Measurements from ENCODE around the gene CGB5. TPM values are rescaled to one million over a fixed set of nuclear protein-coding genes. Genes with fewer than 3 reads are reported as not detected.
"Not testable (repeated sequence)": the region's sequence is repeated elsewhere in the genome, so short reads cannot be mapped to it uniquely, and the experiment has no call there.

CGB5 gene
- polyA plus RNA-seq, 4 donors = 0.13 to 0.29 TPM; not detected in 2

GRCh38 chr19:49020931-49021895, 22.4 kb upstream of the CGB5 start:
- no peak for DNase-seq (ENCODE audit: low read depth in 4 of 4, low spot score in 3 of 4)

- no peak for DNase-seq (ENCODE audit: low read depth in 4 of 4, low spot score in 3 of 4)
These were observed 21.5 kb upstream of the CGB5 start for GRCh38 chr19:49022116-49022515.

- not testable (repeated sequence) for DNase-seq (ENCODE audit: low read depth in 4 of 4, low spot score in 3 of 4)
These were observed 19.4 kb upstream of the CGB5 start, which contains the start of gene CGB3 for GRCh38 chr19:49024233-49024632. Gene CGB3 (minus strand): TSS chr19:49024333. CDS start chr19:49023971, 362 bp downstream.

DNA sequence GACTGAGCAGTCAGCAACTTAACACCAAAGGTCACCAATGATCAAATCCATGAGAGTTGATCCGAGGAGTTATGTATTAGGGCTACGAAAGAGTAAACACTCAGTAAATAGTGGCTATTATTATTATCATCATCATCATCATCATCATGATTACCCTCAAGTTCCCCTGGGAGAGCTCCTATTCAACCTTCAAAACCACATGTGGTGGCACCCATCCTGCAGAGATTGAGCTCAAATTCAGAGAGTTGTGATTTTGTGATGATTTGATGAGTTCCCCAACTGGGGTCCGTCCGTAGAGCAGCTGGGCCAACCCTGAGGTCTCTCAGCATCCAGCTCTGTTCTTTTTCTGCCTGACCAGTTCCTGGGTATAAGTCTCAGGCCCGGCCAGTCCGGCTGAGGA, 18.6 kb upstream of the CGB5 start:
- not testable (repeated sequence) for DNase-seq (ENCODE audit: low read depth in 4 of 4, low spot score in 3 of 4)

- DNase-seq (ENCODE audit: low read depth in 4 of 4, low spot score in 3 of 4) = not testable (repeated sequence)
These were observed 18.0 kb upstream of the CGB5 start for GRCh38 chr19:49025599-49025998.

GRCh38 chr19:49028686-49029085, 15.0 kb upstream of the CGB5 start:
- not testable (repeated sequence) for DNase-seq (ENCODE audit: low read depth in 4 of 4, low spot score in 3 of 4)

DNA sequence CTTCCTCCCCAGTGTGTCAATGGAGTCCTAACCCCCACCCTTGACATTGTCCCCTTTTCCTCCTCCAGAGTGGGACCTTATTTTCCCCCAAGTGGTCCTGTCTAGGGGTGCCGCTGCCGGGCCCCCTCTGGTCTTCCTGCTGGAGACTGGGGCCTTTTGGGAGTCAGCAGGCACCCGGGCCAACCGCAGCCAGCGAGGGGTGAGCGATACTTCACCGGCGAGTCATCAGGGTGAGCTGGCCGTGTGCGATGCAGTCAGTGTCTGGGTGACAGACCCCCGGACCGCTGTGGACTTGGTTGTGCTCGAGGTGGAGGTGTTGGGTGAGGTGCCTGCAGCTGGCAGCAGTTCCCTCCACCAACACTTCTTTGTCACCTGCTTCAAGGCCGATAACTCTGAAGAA, 13.9 kb upstream of the CGB5 start:
- DNase-seq (ENCODE audit: low read depth in 4 of 4, low spot score in 3 of 4) = not testable (repeated sequence)

DNA sequence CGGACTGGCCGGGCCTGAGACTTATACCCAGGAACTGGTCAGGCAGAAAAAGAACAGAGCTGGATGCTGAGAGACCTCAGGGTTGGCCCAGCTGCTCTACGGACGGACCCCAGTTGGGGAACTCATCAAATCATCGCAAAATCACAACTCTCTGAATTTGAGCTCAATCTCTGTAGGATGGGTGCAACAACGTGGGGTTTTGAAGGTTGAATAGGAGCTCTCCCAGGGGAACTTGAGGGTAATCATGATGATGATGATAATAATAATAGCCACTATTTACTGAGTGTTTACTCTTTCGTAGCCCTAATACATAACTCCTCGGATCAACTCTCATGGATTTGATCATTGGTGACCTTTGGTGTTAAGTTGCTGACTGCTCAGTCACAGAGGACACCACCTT, 13.3 kb upstream of the CGB5 start:
- DNase-seq (ENCODE audit: low read depth in 4 of 4, low spot score in 3 of 4) = not testable (repeated sequence)

- DNase-seq (ENCODE audit: low read depth in 4 of 4, low spot score in 3 of 4) = not testable (repeated sequence)
These were observed 11.9 kb upstream of the CGB5 start, which contains the start of gene CGB2 for GRCh38 chr19:49031642-49032301. Gene CGB2 (plus strand): TSS chr19:49031890. CDS start chr19:49032096, 206 bp downstream.

DNA sequence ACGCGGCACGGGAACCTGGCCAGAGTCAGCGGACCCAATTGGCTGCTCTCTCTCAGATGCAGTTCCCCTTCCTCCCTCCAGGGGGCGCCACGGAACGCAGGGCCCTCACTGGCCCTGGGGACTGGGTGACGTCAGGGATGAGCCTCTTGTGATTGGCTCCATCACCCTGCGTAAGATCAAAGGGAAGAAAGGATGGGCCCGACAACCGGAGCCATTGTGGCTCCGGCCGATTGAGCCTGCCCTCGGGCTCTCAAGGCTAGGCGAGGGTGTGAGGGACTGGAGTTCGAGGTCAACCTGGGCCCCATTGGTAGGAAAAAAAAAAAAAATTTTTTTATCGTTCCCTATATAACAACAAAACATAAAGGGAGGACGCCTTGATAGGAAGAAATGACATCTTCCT, 6.8 kb upstream of the CGB5 start, which contains the start of gene CGB1:
Gene CGB1, minus strand, starts transcription at position 81 of the 400 bp plus-strand sequence. CDS start 184 bp downstream, outside the sequence.
- not testable (repeated sequence) for DNase-seq (ENCODE audit: low read depth in 4 of 4, low spot score in 3 of 4)

GRCh38 chr19:49038111-49038510, 5.5 kb upstream of the CGB5 start:
- not testable (repeated sequence) for DNase-seq (ENCODE audit: low read depth in 4 of 4, low spot score in 3 of 4)

GRCh38 chr19:49038557-49039276, 4.9 kb upstream of the CGB5 start:
- DNase-seq (ENCODE audit: low read depth in 4 of 4, low spot score in 3 of 4) = not testable (repeated sequence)

DNA sequence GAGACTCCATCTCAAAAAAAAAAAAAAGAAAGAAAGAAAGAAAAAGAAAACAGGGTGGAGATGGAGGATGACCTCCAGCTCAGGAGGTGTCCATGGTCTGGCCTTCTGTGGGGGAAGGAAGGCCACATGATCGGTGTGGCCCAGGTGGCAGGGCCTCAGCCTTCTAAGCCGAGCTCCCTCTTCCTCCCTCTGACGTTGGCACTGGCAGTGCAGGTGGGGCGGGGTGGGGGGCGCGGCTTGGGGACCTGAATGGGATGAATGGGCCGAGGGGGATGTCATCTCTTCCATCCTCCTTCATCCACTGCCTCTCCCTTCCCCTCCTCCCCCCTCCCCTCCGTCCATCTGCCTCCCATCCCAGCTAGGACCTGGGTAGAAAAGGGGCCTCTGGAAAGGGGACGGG, 3.9 kb upstream of the CGB5 start:
- not testable (repeated sequence) for DNase-seq (ENCODE audit: low read depth in 4 of 4, low spot score in 3 of 4)

GRCh38 chr19:49042177-49042576, 1.5 kb upstream of the CGB5 start:
- no peak for DNase-seq (ENCODE audit: low read depth in 4 of 4, low spot score in 3 of 4)

GRCh38 chr19:49042666-49043065, 982 bp upstream of the CGB5 start:
- not testable (repeated sequence) for DNase-seq (ENCODE audit: low read depth in 4 of 4, low spot score in 3 of 4)

GRCh38 chr19:49049011-49049410, 5.4 kb downstream of the CGB5 start, which contains the start of gene CGB8:
Gene CGB8 (minus strand): TSS chr19:49049111. CDS start chr19:49048739, 372 bp downstream.
- DNase-seq (ENCODE audit: low read depth in 4 of 4, low spot score in 3 of 4) = not testable (repeated sequence)

GRCh38 chr19:49049834-49050233, 6.2 kb downstream of the CGB5 start:
- DNase-seq (ENCODE audit: low read depth in 4 of 4, low spot score in 3 of 4) = not testable (repeated sequence)

DNA sequence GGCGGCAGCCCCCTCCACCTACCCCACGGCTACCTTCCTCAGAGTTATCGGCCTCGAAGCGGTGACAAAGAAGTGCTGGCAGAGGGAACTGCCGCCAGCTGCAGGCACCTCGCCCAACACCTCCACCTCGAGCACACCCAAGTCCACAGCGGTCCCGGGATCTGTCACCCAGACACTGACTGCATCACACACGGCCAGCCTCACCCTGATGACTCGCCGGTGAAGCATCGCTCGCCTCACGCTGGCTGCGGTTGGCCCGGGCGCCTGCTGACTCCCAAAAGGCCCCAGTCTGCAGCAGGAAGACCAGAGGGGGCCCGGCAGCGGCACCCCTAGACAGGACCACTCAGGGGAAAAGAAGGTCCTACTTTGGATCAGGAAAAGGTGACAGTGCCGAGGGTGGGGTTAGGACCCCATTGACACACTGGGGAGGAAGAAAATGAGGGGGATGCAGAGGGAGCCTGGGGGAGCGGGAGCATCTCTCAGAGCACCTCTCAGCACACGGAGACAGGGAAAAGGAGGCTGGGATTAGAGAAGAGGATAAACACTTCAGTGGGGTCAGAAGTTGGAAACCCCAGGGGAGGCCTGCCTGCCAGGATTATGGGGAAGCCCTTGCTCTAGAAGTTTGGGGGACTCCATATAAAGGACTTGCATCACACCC, 6.9 kb downstream of the CGB5 start:
- DNase-seq (ENCODE audit: low read depth in 4 of 4, low spot score in 3 of 4) = not testable (repeated sequence)

DNA sequence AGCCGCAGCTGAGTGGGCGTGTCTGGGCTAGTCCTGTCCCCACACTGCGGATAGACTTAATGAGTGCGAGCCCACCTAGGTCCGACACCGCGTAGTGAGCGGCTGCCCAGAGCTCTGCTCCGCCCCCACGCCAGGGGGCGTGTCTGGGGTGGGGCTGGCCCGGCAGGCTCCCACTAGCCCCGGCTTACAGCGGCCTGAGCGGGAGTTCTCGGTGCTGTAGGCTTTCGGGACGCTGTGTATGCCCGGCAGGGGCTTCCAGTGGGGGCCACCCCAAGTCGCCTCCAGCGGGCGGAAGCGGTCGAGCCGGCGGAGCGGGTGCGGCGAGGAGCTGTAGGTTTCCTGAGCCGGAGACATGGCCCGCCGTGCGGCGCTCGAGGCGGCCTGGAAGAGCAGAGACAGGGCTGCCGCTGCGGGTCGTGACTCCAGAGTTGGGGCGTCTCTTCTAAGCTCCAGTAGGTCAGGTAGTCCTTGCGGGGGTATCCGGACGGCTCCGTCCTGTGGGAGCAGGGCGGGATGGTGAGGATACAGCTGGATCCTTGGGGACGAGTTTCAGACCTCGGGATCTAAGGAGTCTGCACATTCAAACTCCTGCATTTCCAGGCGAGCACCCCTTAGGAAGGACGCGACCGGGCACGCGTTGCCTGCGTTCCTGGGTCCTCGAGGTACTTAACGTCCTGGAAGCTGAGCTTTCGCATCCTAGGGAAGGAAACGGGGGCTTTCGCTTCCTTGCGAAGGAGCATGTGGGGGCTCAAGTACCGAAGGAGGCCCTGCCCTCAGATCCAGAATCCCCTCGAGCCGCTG, 12.7 kb downstream of the CGB5 start:
- DNase-seq (ENCODE audit: low read depth in 4 of 4, low spot score in 3 of 4) = no peak

All from right renal pelvis (tissue), 4 donors.